ENCODE results near the gene PRUNE2. TPM values are rescaled to one million over a fixed set of nuclear protein-coding genes. Genes with fewer than 3 reads are reported as not detected.

The PRUNE2 gene
- total and polyA plus RNA-seq, 9 of the 15 experiments (the other 6 are each of a cell fraction or from before 2014, with no cell fraction given): 0.05 to 0.45 (median 0.18) TPM; not detected in 1

DNA sequence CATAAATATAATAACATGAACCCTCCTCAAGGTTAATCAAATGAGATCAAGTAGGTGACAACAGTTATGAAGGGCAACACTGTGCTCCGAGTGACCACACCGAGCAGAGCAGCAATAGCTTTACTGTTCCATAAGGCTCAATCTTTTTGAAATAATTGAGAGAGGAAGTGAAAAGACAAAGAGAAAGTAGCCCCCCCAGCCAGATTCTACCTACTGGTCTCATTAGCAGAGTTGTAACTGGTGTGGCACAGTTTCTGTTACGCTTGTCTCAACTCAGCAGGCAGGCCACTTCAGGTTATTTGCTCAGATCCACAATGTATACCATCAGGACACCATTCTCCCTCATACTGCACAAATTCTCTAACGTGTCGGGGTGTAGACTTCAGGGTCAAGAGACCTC is 14.0 kb downstream of the PRUNE2 start (continued):
- TF ChIP-seq SMAD1 (IDR thresholded peaks at IDR 0.05; ENCODE audit: low read depth, low read length, partially characterized antibody) (no peak), ZNF561 (CRISPR knock-in tag; conservative IDR thresholded peaks at IDR 0.05) (no peak), E2F5 (CRISPR knock-in tag; IDR thresholded peaks at IDR 0.05) (no peak), THRB (CRISPR knock-in tag; conservative IDR thresholded peaks at IDR 0.05) (no peak), HDAC1 (IDR thresholded peaks at IDR 0.05) (no peak), PURB (CRISPR knock-in tag; IDR thresholded peaks at IDR 0.05; ENCODE audit: low read depth) (no peak), SMARCA4 (IDR thresholded peaks at IDR 0.05) (no peak)

- ATAC-seq: no peak
- Histone ChIP-seq H3K36me3 (ENCODE audit: control insufficient read depth, insufficient read depth, low read length) (no peaks in the 10 kb centered on the region), H3K9me3 (replicated peaks; ENCODE audit: control insufficient read depth, insufficient read depth, low read depth, low read length) (no peaks in the 10 kb centered on the region), H3K27ac (ENCODE audit: extremely low read depth, low read depth, low read length) (no peak overlapping the region), H3K27me3 (ENCODE audit: control insufficient read depth in 2 of 2, insufficient read depth in 2 of 2, low read length in 2 of 2) (no peaks in the 10 kb centered on the region; a peak in 1 of 5 replicates), H3K4me3 (no peak overlapping the region), H2AFZ (ENCODE audit: low read depth, low read length) (no peak overlapping the region), H4K20me1 (replicated peaks; ENCODE audit: control insufficient read depth, insufficient read depth, low read length) (no peaks in the 10 kb centered on the region), H3K4me1 (replicated peaks in 1 of 2; ENCODE audit: control insufficient read depth in 2 of 2, insufficient read depth in 2 of 2, low read length in 2 of 2) (no peaks in the 10 kb centered on the region), H3K9ac (ENCODE audit: insufficient read depth in 1 of 2, low read depth in 2 of 2, low read length in 2 of 2) (no peak overlapping the region), H3K79me2 (ENCODE audit: control insufficient read depth, insufficient read depth, low read length) (no peaks in the 10 kb centered on the region), H3K4me2 (ENCODE audit: insufficient read depth, low read length) (no peak overlapping the region), H3K9me1 (ENCODE audit: control insufficient read depth, insufficient read depth, low read length) (no peaks in the 10 kb centered on the region)
- CTCF ChIA-PET (ENCODE audit: low intra/inter-chr PET ratio): no interaction called here
- DNase-seq (ENCODE audit: extremely low read depth in 1 of 4, low spot score in 3 of 4): no peak
- no TSS peak for BruUV-seq (replicated peaks)
- in situ Hi-C loops (cut with MboI): no loop called here
- POLR2A ChIA-PET: no interaction called here
- intact Hi-C loops (cut with micrococcal nuclease): no loop called here
- 0% methylated on average over 5 of the region's 5 CpGs for WGBS (ENCODE audit: insufficient coverage, low coverage, missing lambda C conversion rate)
- FAIRE-seq: no peak
- TF ChIP-seq CREB3 (tag; conservative IDR thresholded peaks at IDR 0.05; ENCODE audit: low read depth) (no peak), TAF15 (IDR thresholded peaks at IDR 0.05; ENCODE audit: low read depth, low read length) (no peak), NEUROD1 (IDR thresholded peaks at IDR 0.05; ENCODE audit: borderline replicate concordance, low read depth, low read length, partially characterized antibody) (no peak), KDM2B (CRISPR knock-in tag; IDR thresholded peaks at IDR 0.05) (no peak), NUFIP1 (IDR thresholded peaks at IDR 0.05; ENCODE audit: partially characterized antibody) (no peak), CCNT2 (IDR thresholded peaks at IDR 0.05; ENCODE audit: borderline replicate concordance, extremely low read depth, insufficient read length, low read depth, low read length) (no peak), ZNF311 (CRISPR knock-in tag; IDR thresholded peaks at IDR 0.05) (no peak), ZNF146 (CRISPR knock-in tag; IDR thresholded peaks at IDR 0.05; ENCODE audit: unreplicated experiment) (no peak), TAF9B (IDR thresholded peaks at IDR 0.05; ENCODE audit: partially characterized antibody) (no peak), RBM15 (IDR thresholded peaks at IDR 0.05; ENCODE audit: insufficient read depth, low read length) (no peak)
- TF ChIP-seq, protein P1, sequence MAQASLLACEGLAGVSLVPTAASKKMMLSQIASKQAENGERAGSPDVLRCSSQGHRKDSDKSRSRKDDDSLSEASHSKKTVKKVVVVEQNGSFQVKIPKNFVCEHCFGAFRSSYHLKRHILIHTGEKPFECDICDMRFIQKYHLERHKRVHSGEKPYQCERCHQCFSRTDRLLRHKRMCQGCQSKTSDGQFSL (CRISPR knock-in tag; IDR thresholded peaks at IDR 0.05): no peak
- TF ChIP-seq, protein P1 (tag; IDR thresholded peaks at IDR 0.05): no peak
Observed at GRCh38 chr9:76891279-76891678, 14.6 kb downstream of the PRUNE2 start.

Data from K562 (cell line).